ENCODE data around the gene ANO5. TPM values are rescaled to one million over a fixed set of nuclear protein-coding genes. Genes with fewer than 3 reads are reported as not detected.

The ANO5 gene
- total and polyA plus RNA-seq, 9 of the 15 experiments (the other 6 are each of a cell fraction or from before 2014, with no cell fraction given) = 0.16 to 0.58 (median 0.28) TPM

DNA sequence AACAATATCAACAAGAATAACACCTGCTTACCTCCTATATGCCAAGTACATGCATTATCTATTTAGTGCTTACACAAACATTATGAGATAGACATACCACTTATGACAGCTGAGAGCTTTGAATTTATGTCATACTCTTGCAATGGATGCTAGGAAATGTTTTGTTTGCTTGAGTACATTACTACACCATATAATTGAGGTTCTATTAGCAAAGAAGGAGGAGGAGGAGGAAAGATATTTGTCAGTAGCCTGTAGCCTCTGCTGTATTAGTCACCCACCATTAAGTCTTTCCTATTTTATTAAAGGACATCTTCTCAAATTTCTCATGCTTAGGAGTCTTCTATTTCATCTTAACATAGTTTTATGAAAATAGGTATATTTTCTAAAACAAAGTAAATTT lies 6.4 kb downstream of the ANO5 start (continued):
- TF ChIP-seq MCM7 (IDR thresholded peaks at IDR 0.05) (no peak), ASH1L (IDR thresholded peaks at IDR 0.05; ENCODE audit: borderline replicate concordance, low read depth, partially characterized antibody) (no peak), PCBP2 (IDR thresholded peaks at IDR 0.05; ENCODE audit: low read depth, low read length, poor library complexity, severe bottlenecking) (no peak), CEBPZ (IDR thresholded peaks at IDR 0.05; ENCODE audit: borderline replicate concordance, low read depth, low read length) (no peak), U2AF2 (optimal IDR thresholded peaks at IDR 0.05; ENCODE audit: low read depth, low read length) (no peak)

DNA sequence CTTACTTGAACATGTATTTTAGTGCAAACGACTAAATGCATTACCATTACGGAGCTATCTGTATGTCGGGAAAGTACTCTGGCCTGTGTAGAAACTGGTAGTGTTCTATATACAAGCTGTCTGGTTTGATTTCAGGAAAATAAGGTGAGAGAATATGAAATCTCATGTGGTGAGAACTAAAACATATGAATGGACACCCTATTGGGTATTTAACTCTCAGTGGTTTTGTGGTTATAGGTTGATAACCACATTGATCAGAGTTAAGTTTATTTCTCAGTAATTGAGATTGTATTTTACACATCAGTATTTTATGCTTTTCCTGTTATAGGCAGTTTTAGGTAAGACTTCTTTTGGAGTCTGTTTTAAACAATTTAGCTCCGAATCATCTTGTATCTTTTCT lies 10.4 kb downstream of the ANO5 start:
- Histone ChIP-seq H3K9me3 (replicated peaks; ENCODE audit: control insufficient read depth, insufficient read depth, low read depth, low read length) (no peaks in the 10 kb centered on the region), H4K20me1 (replicated peaks; ENCODE audit: control insufficient read depth, insufficient read depth, low read length) (no peaks in the 10 kb centered on the region), H3K9me1 (ENCODE audit: control insufficient read depth, insufficient read depth, low read length) (no peaks in the 10 kb centered on the region), H3K4me3 (no peak overlapping the region), H3K27me3 (ENCODE audit: control insufficient read depth in 2 of 2, insufficient read depth in 2 of 2, low read length in 2 of 2) (no peaks in the 10 kb centered on the region), H3K36me3 (ENCODE audit: control insufficient read depth, insufficient read depth, low read length) (no peaks in the 10 kb centered on the region), H3K27ac (ENCODE audit: extremely low read depth, low read depth, low read length) (no peak overlapping the region), H3K79me2 (ENCODE audit: control insufficient read depth, insufficient read depth, low read length) (no peaks in the 10 kb centered on the region), H3K9ac (ENCODE audit: insufficient read depth in 1 of 2, low read depth in 2 of 2, low read length in 2 of 2) (no peak overlapping the region), H2AFZ (ENCODE audit: low read depth, low read length) (no peak overlapping the region), H3K4me1 (replicated peaks in 1 of 2; ENCODE audit: control insufficient read depth in 2 of 2, insufficient read depth in 2 of 2, low read length in 2 of 2) (no peaks in the 10 kb centered on the region), H3K4me2 (ENCODE audit: insufficient read depth, low read length) (no peak overlapping the region)
- ChIA-PET POLR2A (interaction anchor here (1.3 kb wide), 1 partner anchor 10 kb away, joined by 4 read pairs; the partner anchor contains the start of gene ANO5), CTCF (ENCODE audit: low intra/inter-chr PET ratio) (no interaction called here)
- BruUV-seq (replicated peaks) = no TSS peak
- ATAC-seq = no peak
- FAIRE-seq = no peak
- 1% methylated on average over 4 of the region's 4 CpGs for WGBS (ENCODE audit: insufficient coverage, low coverage, missing lambda C conversion rate)
- intact Hi-C loops (cut with micrococcal nuclease) = no loop called here
- in situ Hi-C loops (cut with MboI) = no loop called here
- DNase-seq (ENCODE audit: extremely low read depth in 1 of 4, low spot score in 3 of 4) = no peak
- TF ChIP-seq ZNF431 (CRISPR knock-in tag; IDR thresholded peaks at IDR 0.05) = no peak
- no peak for TF ChIP-seq TCF7 (IDR thresholded peaks at IDR 0.05; ENCODE audit: borderline replicate concordance)
- TF ChIP-seq PML (IDR thresholded peaks at IDR 0.05; ENCODE audit: low read length) = no peak
- TF ChIP-seq, protein P1, sequence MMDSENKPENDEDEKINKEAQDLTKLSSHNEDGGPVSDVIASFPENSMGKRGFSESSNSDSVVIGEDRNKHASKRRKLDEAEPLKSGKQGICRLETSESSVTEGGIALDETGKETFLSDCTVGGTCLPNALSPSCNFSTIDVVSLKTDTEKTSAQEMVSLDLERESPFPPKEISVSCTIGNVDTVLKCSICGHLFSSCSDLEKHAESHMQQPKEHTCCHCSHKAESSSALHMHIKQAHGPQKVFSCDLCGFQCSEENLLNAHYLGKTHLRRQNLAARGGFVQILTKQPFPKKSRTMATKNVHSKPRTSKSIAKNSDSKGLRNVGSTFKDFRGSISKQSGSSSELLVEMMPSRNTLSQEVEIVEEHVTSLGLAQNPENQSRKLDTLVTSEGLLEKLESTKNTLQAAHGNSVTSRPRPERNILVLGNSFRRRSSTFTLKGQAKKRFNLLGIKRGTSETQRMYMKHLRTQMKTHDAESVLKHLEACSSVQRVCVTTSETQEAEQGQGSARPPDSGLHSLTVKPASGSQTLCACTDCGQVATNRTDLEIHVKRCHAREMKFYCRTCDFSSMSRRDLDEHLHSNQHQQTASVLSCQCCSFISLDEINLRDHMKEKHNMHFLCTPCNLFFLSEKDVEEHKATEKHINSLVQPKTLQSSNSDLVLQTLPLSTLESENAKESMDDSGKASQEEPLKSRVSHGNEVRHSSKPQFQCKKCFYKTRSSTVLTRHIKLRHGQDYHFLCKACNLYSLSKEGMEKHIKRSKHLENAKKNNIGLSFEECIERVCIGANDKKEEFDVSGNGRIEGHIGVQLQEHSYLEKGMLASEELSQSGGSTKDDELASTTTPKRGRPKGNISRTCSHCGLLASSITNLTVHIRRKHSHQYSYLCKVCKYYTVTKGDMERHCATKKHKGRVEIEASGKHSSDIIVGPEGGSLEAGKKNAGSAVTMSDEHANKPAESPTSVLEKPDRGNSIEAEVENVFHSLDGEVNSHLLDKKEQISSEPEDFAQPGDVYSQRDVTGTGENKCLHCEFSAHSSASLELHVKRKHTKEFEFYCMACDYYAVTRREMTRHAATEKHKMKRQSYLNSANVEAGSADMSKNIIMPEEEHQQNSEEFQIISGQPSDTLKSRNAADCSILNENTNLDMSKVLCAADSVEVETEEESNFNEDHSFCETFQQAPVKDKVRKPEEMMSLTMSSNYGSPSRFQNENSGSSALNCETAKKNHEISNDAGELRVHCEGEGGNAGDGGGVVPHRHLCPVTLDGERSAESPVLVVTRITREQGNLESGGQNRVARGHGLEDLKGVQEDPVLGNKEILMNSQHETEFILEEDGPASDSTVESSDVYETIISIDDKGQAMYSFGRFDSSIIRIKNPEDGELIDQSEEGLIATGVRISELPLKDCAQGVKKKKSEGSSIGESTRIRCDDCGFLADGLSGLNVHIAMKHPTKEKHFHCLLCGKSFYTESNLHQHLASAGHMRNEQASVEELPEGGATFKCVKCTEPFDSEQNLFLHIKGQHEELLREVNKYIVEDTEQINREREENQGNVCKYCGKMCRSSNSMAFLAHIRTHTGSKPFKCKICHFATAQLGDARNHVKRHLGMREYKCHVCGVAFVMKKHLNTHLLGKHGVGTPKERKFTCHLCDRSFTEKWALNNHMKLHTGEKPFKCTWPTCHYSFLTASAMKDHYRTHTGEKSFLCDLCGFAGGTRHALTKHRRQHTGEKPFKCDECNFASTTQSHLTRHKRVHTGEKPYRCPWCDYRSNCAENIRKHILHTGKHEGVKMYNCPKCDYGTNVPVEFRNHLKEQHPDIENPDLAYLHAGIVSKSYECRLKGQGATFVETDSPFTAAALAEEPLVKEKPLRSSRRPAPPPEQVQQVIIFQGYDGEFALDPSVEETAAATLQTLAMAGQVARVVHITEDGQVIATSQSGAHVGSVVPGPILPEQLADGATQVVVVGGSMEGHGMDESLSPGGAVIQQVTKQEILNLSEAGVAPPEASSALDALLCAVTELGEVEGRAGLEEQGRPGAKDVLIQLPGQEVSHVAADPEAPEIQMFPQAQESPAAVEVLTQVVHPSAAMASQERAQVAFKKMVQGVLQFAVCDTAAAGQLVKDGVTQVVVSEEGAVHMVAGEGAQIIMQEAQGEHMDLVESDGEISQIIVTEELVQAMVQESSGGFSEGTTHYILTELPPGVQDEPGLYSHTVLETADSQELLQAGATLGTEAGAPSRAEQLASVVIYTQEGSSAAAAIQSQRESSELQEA (IDR thresholded peaks at IDR 0.05; ENCODE audit: low read depth) = no peak
- no peak for TF ChIP-seq ZNF175 (CRISPR knock-in tag; IDR thresholded peaks at IDR 0.05; ENCODE audit: low read depth)
- no peak for TF ChIP-seq ZNF77 (CRISPR knock-in tag; IDR thresholded peaks at IDR 0.05)
